ENCODE data around the gene KCND2.

The KCND2 gene

GRCh38 chr7:120307991-120308545 is 35.1 kb downstream of the KCND2 start:
- no peak for DNase-seq

DNA sequence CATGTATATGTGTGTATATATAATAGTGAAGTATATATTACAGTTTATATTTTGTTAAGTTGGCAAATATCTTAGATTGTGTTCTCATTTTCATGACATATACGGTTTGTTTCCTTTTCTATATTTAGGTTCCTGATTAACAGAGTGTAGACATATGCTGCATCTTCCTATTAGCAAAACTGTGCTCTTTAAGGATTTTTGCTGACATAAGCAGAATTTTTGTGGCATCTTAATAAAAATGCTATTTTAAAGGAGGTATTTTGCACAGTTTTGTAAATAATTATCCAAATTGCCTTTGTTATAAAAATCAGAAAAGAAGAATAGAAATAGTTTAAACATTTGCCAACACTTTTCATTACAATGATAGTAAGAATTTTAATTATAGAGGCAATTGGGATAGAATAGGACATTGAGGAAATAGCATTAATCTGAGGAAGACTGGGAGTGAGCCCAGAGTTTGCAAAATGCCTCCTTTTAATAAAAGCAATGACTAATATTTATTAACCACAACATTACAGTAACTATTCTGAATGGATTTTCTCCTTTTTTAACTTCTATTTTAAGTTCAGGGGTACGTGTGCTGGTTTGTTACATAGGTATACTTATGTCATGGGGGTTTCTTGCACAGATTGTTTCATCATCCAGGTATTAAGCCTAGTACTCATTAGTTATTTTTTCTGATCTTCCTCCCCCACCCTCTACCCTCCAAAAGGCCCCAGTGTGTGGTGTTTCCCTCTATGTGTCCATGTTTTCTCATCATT is 38.2 kb downstream of the KCND2 start:
- no peak for DNase-seq

DNA sequence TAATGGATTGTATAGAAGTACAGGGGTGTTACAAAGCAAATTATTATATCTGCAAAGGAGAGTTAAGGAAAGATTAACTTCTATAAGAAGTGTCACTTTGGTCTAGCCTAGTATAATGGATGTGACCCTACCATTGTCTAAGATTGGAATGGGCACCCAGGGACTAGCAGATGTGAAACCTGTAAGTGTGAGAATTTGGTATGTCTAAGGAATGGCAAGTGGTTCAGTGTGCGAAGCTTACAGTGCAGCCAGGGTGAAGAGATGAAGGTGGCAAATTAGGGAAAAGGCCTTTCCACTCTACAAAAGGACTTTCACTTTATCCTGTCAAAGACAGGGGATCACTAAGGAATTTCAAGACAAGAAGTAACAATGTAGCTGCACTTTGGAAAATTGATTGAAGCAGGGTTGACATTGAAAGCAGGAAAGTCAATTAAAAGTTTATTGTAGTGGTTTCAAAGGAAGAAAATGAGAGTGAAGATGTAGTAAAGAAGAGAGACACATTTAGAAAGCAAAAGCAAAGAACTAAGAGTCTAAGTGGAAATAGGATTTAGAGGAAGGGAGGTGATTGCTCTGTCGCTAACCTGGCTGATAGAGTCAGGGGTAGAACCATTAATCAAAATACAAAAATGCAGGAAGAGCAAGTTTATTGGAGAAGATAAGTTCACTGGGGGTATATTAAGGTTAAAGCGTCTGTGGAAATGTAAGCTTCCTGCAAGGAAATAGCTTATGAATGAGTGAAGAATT is 47.4 kb downstream of the KCND2 start:
- DNase-seq, result no peak

DNA sequence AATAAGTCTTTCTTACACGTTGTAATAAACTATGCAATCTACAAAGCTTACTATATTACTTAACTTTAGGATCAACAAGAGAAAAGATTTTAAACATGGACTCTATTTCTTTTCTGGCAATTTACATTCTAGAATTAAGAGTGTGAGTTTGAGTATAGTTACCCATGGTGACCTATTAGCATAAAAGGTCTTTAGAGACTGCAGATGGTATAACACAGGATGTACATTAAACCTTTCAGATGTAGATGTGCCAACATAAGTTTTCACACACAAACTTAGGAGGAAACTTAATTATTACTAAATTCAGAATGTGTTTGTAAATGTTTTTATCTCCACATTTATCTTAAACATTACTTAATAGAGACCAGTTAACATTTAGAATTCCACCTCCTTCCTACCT is 54.1 kb downstream of the KCND2 start:
- DNase-seq, result no peak

DNA sequence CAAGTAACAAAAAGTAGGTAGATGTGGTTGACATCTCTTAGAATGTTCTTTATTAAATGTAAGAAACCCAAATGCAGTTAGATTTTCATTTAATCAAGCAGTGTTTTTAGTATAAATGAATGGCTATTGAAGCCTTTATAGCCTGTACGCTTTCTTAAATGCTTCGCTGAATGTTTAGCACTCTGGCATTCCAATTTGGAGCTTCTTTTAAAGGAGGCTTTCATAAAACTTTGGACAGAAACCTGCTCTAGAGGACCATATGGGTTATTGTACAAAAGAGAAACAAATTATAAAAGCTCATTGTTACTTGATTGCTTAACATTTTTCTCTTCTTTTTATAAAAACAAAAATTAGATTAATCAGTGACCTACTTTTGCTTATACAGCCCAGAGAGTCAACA is 59.5 kb downstream of the KCND2 start:
- DNase-seq, result no peak

DNA sequence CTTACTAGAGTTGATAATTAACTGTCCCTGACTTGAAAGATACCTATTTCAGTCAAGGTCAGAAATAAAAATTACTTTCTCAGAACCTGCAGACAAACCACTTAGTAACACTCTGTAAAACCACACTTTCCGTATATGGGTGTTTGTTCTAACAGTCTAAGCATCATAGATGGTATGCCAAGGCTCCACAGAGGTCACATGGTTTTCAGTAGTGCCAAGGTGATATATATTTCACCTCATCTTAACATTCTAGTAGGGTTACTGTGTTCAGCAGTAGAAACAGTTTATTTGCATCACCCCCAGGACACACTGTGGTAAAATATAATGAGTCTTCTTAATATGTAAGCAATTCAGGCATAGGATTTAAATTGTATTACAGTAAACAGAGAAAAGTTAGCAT is 61.5 kb downstream of the KCND2 start:
- no peak for DNase-seq

DNA sequence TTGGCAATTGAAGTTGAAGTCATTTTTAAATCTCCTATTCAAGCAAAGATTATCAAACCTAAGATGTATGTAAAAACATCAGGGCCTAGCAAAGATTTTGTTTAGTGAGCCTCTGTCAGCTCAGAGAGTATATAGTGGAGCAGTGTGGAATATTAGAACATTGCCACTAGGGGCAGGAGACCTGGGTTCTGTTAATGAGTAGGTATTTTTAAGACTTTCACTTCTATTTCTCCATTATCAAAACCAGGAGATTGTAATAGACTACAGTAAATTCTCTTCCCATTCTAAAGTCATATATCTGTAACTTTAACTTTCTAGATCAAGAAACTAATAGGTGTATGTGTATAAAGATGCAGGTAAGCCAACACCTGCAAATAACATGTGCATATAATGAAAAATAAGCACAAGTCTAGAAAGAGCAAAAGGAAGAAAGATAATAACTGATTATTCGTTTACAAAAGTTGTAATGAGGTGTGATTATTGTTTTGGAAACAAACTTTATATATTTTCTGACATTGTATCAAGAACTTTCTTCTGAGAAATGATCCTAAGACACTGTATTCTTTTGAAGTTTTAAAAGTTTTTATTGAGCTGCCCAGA is 64.4 kb downstream of the KCND2 start:
- no peak for DNase-seq

GRCh38 chr7:120344276-120344675 is 71.3 kb downstream of the KCND2 start:
- DNase-seq, result no peak

- no peak for DNase-seq
Measured at GRCh38 chr7:120353171-120353570, 80.2 kb downstream of the KCND2 start.

GRCh38 chr7:120360918-120361317 is 87.9 kb downstream of the KCND2 start:
- no peak for DNase-seq

- DNase-seq, result no peak
Measured at GRCh38 chr7:120363414-120363813, 90.4 kb downstream of the KCND2 start.

DNA sequence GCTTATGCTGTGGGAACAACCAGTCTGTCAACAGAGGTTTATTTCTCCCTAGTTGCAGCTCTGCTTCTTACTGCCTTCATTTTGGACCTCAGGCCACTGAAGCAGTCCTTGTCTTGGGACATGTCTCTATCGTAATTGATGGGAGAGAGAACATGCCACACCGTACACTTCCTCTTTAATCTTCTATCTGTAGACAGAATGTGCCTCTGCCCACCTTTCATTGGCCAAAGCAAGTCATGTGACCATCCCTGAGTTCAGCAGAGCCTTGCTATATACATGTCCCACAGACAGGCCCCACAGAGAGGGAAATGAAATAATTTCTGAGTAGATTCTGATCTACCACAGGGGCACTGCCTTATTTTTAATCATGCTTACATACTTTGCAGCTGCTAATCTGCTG is 98.0 kb downstream of the KCND2 start:
- no peak for DNase-seq

- no peak for DNase-seq
Measured at GRCh38 chr7:120373174-120373573, 100.2 kb downstream of the KCND2 start.

DNA sequence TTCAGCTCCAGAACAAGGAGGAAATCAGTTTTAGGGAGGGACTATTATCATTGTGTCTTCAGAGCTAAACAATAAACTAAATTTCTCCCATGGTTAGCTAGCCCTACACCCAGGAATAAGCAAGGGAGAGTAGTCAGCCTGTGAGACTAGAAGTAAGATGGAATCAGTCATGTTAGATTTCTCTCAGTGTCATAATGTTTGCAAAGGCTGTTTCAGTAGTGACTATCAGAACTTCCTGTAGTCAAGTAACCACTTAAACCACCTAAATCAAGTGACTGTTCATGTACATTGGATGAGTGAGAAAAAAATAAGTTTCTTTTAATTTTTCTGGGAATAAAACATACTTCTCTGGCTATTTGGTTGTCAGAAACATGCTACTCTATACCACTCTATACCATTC is 121.6 kb downstream of the KCND2 start:
- no peak for DNase-seq

DNA sequence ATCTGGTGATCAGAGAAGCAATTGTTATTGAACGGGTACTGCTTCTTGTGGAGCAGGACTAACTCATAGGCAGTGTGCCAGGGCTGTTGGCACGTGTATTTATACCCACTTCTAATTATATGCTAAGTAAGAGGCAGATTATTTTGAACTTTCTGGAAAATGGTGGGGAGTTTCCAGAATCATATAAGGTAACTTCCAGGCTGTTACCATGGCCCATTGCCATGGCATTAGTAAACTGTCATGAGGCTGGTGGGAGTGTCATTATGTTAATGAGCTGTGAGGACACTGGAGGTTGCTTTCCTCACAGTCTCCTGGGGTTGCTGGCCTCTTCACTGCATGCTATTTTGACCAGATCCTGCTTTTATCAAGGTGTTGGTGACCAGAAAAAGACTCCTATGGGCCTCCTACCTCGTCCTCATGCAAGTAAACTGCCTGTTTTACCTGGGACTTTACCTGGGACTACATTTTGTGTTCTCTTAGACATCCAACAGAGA is 122.6 kb downstream of the KCND2 start:
- DNase-seq, result peak in 1 of 58 donors; percentile 40

- DNase-seq, result no peak
Measured at GRCh38 chr7:120398284-120399000, 125.5 kb downstream of the KCND2 start.

- no peak for DNase-seq
Measured at GRCh38 chr7:120400806-120401455, 128.0 kb downstream of the KCND2 start.

GRCh38 chr7:120402079-120402767 is 129.2 kb downstream of the KCND2 start:
- no peak for DNase-seq

- DNase-seq, result no peak
Measured at GRCh38 chr7:120402801-120403200, 129.8 kb downstream of the KCND2 start.

DNA sequence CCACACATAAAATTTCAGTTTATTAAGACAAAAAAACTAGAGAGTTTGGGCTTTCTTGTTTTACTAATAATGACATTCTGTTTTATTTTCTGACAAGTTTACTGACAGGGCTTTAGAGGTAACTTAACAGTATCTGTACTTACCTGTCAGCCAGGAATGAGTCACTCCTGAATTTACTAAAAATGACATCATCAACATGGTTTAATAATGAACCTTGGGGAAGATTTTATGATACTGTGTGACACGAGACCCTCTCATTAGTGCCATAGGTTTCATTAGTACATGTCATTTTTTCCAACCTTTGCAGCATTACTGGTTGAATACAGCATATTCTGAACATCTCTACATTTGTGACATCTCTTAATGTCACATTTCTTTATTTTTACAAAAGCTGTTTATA is 131.1 kb downstream of the KCND2 start:
- DNase-seq, result no peak
